Loucy (cell line): ENCODE data around the gene ZNF496.
"Not testable (repeated sequence)": the region's sequence is repeated elsewhere in the genome, so short reads cannot be mapped to it uniquely, and the experiment has no call there.

Experiments used
- H2AFZ ChIP-seq: fragments of 200-600 bp; sonication (generic); 2 replicates; pipeline ENCODE4 v1.6.0; 2016; ENCODE audit warnings: antibody characterized with exemption, mild to moderate bottlenecking, low read length, moderate library complexity
- H3F3A ChIP-seq: fragments of 200-600 bp; 2 replicates; pipeline ENCODE4 v1.6.0; 2016; ENCODE audit warnings: antibody characterized with exemption, low read depth, mild to moderate bottlenecking
- H3K27me3 ChIP-seq: fragments of 200-600 bp; sonication (generic); 2 replicates; pipeline ENCODE4 v1.6.1; 2014; ENCODE audit warnings: low read length, mild to moderate bottlenecking; ENCODE audit not compliant: insufficient read depth, poor library complexity, severe bottlenecking
- H3K36me3 ChIP-seq: fragments of 200-600 bp; sonication (generic); 2 replicates; pipeline ENCODE4 v1.6.1; 2016; ENCODE audit warnings: low read length; ENCODE audit not compliant: insufficient read depth
- H3K4me1 ChIP-seq: fragments of 200-600 bp; sonication (generic); 2 replicates; pipeline ENCODE4 v1.5.1; 2014; ENCODE audit warnings: low read length, mild to moderate bottlenecking; ENCODE audit not compliant: insufficient read depth, poor library complexity, severe bottlenecking
- H3K4me2 ChIP-seq: fragments of 200-600 bp; sonication (generic); 2 replicates; pipeline ENCODE4 v1.6.0; 2014; ENCODE audit warnings: antibody characterized with exemption, low read length, low read depth, mild to moderate bottlenecking; ENCODE audit not compliant: poor library complexity, severe bottlenecking
- H3K4me3 ChIP-seq: fragments of 200-600 bp; sonication (generic); 2 replicates; pipeline ENCODE4 v1.5.1; 2014; ENCODE audit warnings: low read length, mild to moderate bottlenecking, mixed read lengths; ENCODE audit not compliant: poor library complexity, severe bottlenecking
- H3K79me2 ChIP-seq: fragments of 200-600 bp; sonication (generic); 2 replicates; pipeline ENCODE4 v1.6.1; 2014; ENCODE audit warnings: low read length; ENCODE audit not compliant: insufficient read depth
- H3K9ac ChIP-seq: fragments of 200-600 bp; sonication (generic); 2 replicates; pipeline ENCODE4 v1.6.0; 2014; ENCODE audit warnings: mild to moderate bottlenecking, low read depth, low read length, moderate library complexity; ENCODE audit not compliant: poor library complexity, severe bottlenecking
- H3K9me2 ChIP-seq: fragments of 200-600 bp; sonication (generic); replicated peaks from 2 replicates; pipeline ENCODE4 v1.6.1; 2016; ENCODE audit warnings: low read depth, low read length, mixed read lengths
- H3K9me3 ChIP-seq: fragments of 200-600 bp; sonication (generic); 2 replicates; pipeline ENCODE4 v1.6.1; 2014; ENCODE audit warnings: mild to moderate bottlenecking, antibody characterized with exemption, low read length, low read depth; ENCODE audit not compliant: insufficient read depth
- H4K20me1 ChIP-seq: fragments of 200-600 bp; sonication (generic); 2 replicates; pipeline ENCODE4 v1.6.0; 2014; ENCODE audit warnings: antibody characterized with exemption, low read length, mild to moderate bottlenecking; ENCODE audit not compliant: insufficient read depth, poor library complexity, severe bottlenecking
- CTCF ChIP-seq: fragments of 200-600 bp; sonication (generic); conservative IDR thresholded peaks from 2 replicates; pipeline ENCODE4 v1.5.1; 2014; ENCODE audit warnings: mild to moderate bottlenecking, antibody characterized with exemption, low read length
- EZH2phosphoT487 ChIP-seq: fragments of 200-600 bp; IDR thresholded peaks from 2 replicates; pipeline ENCODE4 v1.6.1; 2018; ENCODE audit warnings: antibody characterized with exemption, mild to moderate bottlenecking, moderate library complexity, borderline replicate concordance

Gene ZNF496

DNA sequence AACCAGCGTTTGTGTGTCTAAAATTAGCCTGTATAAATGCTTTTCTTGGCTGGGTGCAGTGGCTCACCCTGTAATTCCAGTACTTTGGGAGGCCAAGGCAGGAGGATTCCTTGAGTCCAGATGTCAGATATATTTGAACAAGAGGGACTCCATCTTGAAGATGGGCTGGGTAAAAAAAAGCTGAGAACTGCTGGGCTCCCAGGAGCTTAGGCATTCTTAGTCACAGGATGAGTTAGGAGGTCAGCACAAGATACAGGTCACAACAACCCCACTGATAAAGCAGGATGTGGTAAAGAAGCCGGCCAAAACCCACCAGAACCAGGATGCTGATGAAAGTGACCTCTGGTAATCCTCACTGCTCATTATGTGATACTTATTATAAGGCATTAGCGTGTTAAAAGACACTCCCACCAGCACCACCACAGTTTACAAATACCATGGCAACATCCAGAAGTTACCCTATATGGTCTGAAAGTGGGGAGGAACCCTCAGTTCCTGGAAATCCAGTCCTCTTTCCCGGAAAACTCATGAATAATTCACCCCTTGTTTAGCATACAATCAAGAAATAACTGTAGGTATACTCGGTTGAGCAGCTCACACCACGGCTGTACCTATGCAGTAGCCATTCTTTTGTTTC is 36.2 kb upstream of the ZNF496 start:
- Histone ChIP-seq H3K4me2 (no peak overlapping the region), H3F3A (no peaks in the 10 kb centered on the region), H2AFZ (no peak overlapping the region), H3K9me3 (peaks cover 7% of the 10 kb centered on the region; the same call in 1 of the 2 replicates), H4K20me1 (no peaks in the 10 kb centered on the region), H3K79me2 (no peaks in the 10 kb centered on the region), H3K4me1 (no peaks in the 10 kb centered on the region), H3K27me3 (no peaks in the 10 kb centered on the region), H3K4me3 (no peak overlapping the region), H3K9ac (no peak overlapping the region), H3K36me3 (no peaks in the 10 kb centered on the region), H3K9me2 (no peaks in the 10 kb centered on the region)
- TF ChIP-seq CTCF (no peak), EZH2phosphoT487 (no peak)

DNA sequence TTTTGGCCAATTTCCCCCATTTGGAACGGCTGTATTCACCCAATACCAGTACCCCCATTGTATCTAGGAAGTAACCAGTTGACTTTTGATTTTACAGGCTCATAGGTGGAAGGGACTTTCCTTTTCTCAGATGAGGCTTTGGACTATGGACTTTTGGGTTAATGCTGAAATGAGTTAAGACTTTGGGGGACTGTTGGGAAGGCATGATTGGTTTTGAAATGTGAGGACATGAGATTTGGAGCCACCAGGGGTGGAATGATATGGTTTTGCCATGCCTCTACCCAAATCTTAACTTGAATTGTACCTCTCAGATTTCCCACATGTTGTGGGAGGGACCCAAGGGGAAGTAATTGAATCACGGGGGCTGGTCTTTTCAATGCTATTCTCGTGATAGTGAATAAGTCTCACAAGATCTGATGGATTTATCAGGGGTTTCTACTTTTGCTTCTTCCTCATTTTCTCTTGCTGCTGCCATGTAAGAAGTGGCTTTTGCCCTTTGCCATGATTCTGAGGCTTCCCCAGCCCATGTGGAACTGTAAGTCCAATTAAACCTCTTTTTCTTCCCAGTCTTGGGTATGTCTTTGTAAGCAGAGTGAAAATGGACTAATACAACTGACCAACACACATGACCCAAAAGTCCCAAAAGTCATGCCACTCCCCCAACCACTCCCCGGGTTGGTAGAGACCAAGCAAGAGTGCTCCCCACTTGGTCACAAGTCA is 35.4 kb upstream of the ZNF496 start:
- H3K36me3 ChIP-seq: no peaks in the 10 kb centered on the region

GRCh38 chr1:247366345-247366744 is 34.7 kb upstream of the ZNF496 start:
- not testable (repeated sequence) for H2AFZ ChIP-seq, H3K9ac ChIP-seq, H3K4me2 ChIP-seq, H3K27me3 ChIP-seq, H3K36me3 ChIP-seq, H3K9me3 ChIP-seq, H3K79me2 ChIP-seq, H4K20me1 ChIP-seq, H3K4me3 ChIP-seq, H3K4me1 ChIP-seq, H3F3A ChIP-seq, H3K9me2 ChIP-seq

More for the DNA sequence above, 35.4 kb upstream of the ZNF496 start:
- H3F3A ChIP-seq: no peaks in the 10 kb centered on the region
- H3K9ac ChIP-seq: no peak overlapping the region
- H2AFZ ChIP-seq: no peak overlapping the region
- H3K27me3 ChIP-seq: no peaks in the 10 kb centered on the region
- no peak for TF ChIP-seq EZH2phosphoT487
- no peak for TF ChIP-seq CTCF
- no peak overlapping the region for H3K4me3 ChIP-seq
- no peaks in the 10 kb centered on the region for H4K20me1 ChIP-seq
- no peaks in the 10 kb centered on the region for H3K4me1 ChIP-seq
- H3K4me2 ChIP-seq: no peak overlapping the region
- H3K79me2 ChIP-seq: no peaks in the 10 kb centered on the region
- H3K9me2 ChIP-seq: no peaks in the 10 kb centered on the region
- H3K9me3 ChIP-seq: peaks cover 7% of the 10 kb centered on the region; the same call in 1 of the 2 replicates
